ENCODE measurements around the gene CPXM2.
A peak's percentile ranks its signal among the peaks of the same experiment; 100 is the strongest.
"Not testable (repeated sequence)": the region's sequence is repeated elsewhere in the genome, so short reads cannot be mapped to it uniquely, and the experiment has no call there.

Gene CPXM2

GRCh38 chr10:123766761-123767160 is 124.8 kb downstream of the CPXM2 start:
- DNase-seq, result no peak

- peak; percentile 8 for DNase-seq
Observed at GRCh38 chr10:123766012-123766411, 125.6 kb downstream of the CPXM2 start.

- no peak for DNase-seq
Observed at GRCh38 chr10:123761666-123762230, 129.9 kb downstream of the CPXM2 start.

GRCh38 chr10:123761038-123761428 is 130.6 kb downstream of the CPXM2 start:
- DNase-seq, result no peak

- no peak for DNase-seq
Observed at GRCh38 chr10:123760356-123761037, 131.1 kb downstream of the CPXM2 start.

- DNase-seq, result no peak
Observed at GRCh38 chr10:123759501-123760031, 132.0 kb downstream of the CPXM2 start.

GRCh38 chr10:123759041-123759440 is 132.6 kb downstream of the CPXM2 start:
- DNase-seq, result no peak

- DNase-seq, result no peak
Observed at GRCh38 chr10:123757853-123758252, 133.8 kb downstream of the CPXM2 start.

GRCh38 chr10:123755061-123755460 is 136.5 kb downstream of the CPXM2 start:
- no peak for DNase-seq

- no peak for DNase-seq
Observed at GRCh38 chr10:123754123-123754522, 137.5 kb downstream of the CPXM2 start.

GRCh38 chr10:123751342-123752134 is 140.1 kb downstream of the CPXM2 start:
- DNase-seq, result no peak

- no peak for DNase-seq
Observed at GRCh38 chr10:123750901-123751300, 140.7 kb downstream of the CPXM2 start.

- DNase-seq, result no peak
Observed at GRCh38 chr10:123748711-123749110, 142.9 kb downstream of the CPXM2 start.

GRCh38 chr10:123747426-123747825 is 144.2 kb downstream of the CPXM2 start:
- no peak for DNase-seq

GRCh38 chr10:123746942-123747341 is 144.7 kb downstream of the CPXM2 start:
- DNase-seq, result no peak

GRCh38 chr10:123746520-123746919 is 145.1 kb downstream of the CPXM2 start:
- DNase-seq, result no peak

GRCh38 chr10:123746061-123746460 is 145.5 kb downstream of the CPXM2 start:
- DNase-seq, result no peak

GRCh38 chr10:123744224-123744536 is 147.4 kb downstream of the CPXM2 start:
- no peak for DNase-seq

GRCh38 chr10:123743441-123744223 is 148.0 kb downstream of the CPXM2 start:
- no peak for DNase-seq

- DNase-seq, result no peak
Observed at GRCh38 chr10:123742751-123743440, 148.7 kb downstream of the CPXM2 start.

GRCh38 chr10:123741711-123742110 is 149.9 kb downstream of the CPXM2 start:
- DNase-seq, result no peak

GRCh38 chr10:123741146-123741545 is 150.5 kb downstream of the CPXM2 start:
- DNase-seq, result no peak

- DNase-seq, result not testable (repeated sequence)
Observed at GRCh38 chr10:123736917-123737316, 154.7 kb downstream of the CPXM2 start.

All from RPMI8226 (cell line).